SU-DHL-6 (cell line): Measurements from ENCODE around the gene TMEM250.

ENCODE experiments used
- CTCF ChIP-seq: fragments of 200-600 bp; sonication (generic); IDR thresholded peaks from one replicate; pipeline ENCODE4 v1.5.1; 2017; ENCODE audit warnings: antibody characterized with exemption, mild to moderate bottlenecking, low read length, moderate library complexity; ENCODE audit not compliant: insufficient read depth, poor library complexity, severe bottlenecking
- EZH2phosphoT487 ChIP-seq: fragments of 200-600 bp; sonication (generic), shearing (Covaris generic); conservative IDR thresholded peaks from 2 replicates; pipeline ENCODE4 v1.6.1; 2018; ENCODE audit warnings: mild to moderate bottlenecking, antibody characterized with exemption, low read length, moderate library complexity, mixed read lengths

DNA sequence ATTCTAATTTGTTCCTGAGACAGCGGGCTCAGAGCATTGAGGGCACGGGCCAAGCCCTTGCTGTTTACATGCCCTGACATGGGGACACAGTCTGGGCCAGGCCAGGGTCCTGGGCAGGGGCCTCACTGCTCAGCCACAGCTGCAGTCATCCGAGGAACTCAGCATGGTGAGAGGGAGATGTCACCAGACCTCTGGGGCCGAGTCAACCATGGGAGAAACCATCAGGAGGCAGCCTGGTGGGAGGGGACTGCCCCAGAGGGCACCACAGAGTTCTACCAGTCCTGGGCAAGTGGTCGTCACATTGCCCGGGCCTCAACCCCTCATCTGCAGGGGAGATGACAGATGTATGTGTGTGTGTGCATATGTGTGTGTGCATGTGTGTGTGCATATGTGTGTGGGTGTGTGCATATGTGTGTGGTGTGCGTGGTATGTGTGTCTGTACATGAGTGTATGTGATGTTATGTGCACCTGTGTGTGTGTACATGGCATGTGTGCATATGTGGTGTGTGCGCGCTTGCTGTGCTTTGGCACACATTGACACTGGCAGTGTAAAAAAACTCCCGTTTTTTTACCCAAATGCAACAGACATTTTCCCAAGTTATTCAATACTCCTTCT lies 42.4 kb upstream of the TMEM250 start:
- TF ChIP-seq EZH2phosphoT487 (no peak), CTCF (no peak)
